Esophagus squamous epithelium (tissue), 5 donors: ENCODE data around the gene DENND4B. TPM values are rescaled to one million over a fixed set of nuclear protein-coding genes. Genes with fewer than 3 reads are reported as not detected.

ENCODE experiments used
- DNase-seq: peaks from one replicate; lab custom pipeline; 2025; lab: John Stamatoyannopoulos, UW
- H3K27ac ChIP-seq, 4 donors: fragments of 200-600 bp; sonication (generic); one replicate each; pipeline ENCODE4 v1.5.1; 2016 to 2019; ENCODE audit warnings: mild to moderate bottlenecking in 1 of 4
- H3K27me3 ChIP-seq, 4 donors: fragments of 200-600 bp; sonication (generic); 1 replicate in 3 of 4; 2 replicates in 1 of 4; pipeline versions ENCODE4 v1.5.1 to v1.6.0; 2017 to 2021; ENCODE audit warnings: antibody characterized with exemption in 1 of 4
- H3K36me3 ChIP-seq, 3 donors: fragments of 200-600 bp; sonication (generic); one replicate each; pipeline ENCODE4 v1.5.1; 2016 to 2019
- H3K4me1 ChIP-seq, 3 donors: fragments of 200-600 bp; sonication (generic); one replicate each; pipeline ENCODE4 v1.5.1; 2017 to 2019
- H3K4me3 ChIP-seq, 4 donors: fragments of 200-600 bp; sonication (generic); 1 replicate in 3 of 4; 2 replicates in 1 of 4; pipeline ENCODE4 v1.5.1; 2016 to 2019; ENCODE audit warnings: mild to moderate bottlenecking in 2 of 4, moderate library complexity in 1 of 4
- H3K9me3 ChIP-seq, 3 donors: fragments of 200-600 bp; sonication (generic); one replicate each; pipeline ENCODE4 v1.5.1; 2016 to 2019
- POLR2A ChIP-seq, 4 donors: fragments of 450-650 bp; IDR thresholded peaks; one replicate each; pipeline ENCODE4 v1.6.1; 2017; ENCODE audit warnings: antibody characterized with exemption in 4 of 4, mild to moderate bottlenecking in 4 of 4, moderate library complexity in 3 of 4
- WGBS, 2 donors: methylation state at CpG; one replicate each; pipeline ENCODE4 v1.1.5; 2018; 5-methylcytosine and 5-hydroxymethylcytosine counted together
- intact Hi-C: fragments of 100-400 bp; cut with DNase I; formaldehyde crosslinking; loops from one replicate; pipeline ENCODE4 v1.15.0; 2022
- total RNA-seq, 4 donors: library from RNA; depleted of rRNA; stranded (reverse); fragments of >200 nt; gene quantifications; one replicate each; pipeline ENCODE4 v1.1.0, GENCODE V29; 2016
- TF ChIP-seq, protein P1 (sequence below), 6 experiments: fragments of 450-650 bp in 4 of 6; fragments of 200-600 bp in 2 of 6; sonication (generic) in 2 of 6; IDR thresholded peaks; one replicate each; pipeline ENCODE4 v1.5.1; 2016 to 2019; ENCODE audit warnings: antibody characterized with exemption in 6 of 6, mild to moderate bottlenecking in 4 of 6, moderate library complexity in 4 of 6
- donor health status: DM: yes; HTN: yes; CAD: no.

DENND4B gene
- total RNA-seq, 4 donors from 2014 or later, result 5.9 to 31.7 (median 14.1) TPM

DNA sequence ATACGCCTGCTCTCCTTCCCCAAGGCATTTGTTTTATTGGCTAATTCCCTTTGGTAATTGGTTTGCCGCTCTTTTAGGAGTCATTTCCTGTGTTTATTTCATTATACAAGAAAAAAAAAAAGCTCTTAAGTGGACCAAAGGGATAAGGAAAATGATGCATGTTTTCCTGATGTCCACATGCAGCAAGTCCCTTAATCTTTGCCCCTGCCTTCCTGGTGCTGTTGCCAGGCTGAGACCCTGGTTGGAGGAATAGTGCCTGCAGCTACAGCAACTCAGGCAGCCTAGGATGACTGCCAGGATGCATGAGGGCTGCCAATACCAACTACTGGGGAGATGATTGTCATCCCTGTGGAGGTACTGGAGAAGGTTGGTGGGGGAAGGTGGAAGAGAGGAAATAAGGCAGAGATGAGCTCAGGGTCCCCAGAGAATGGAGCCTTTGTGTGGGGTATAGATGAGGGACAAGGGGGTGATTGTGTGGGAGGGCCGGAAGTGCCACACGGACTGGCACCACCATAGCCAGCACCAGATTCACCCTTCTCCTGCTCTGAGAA, 17.7 kb downstream of the DENND4B start:
- intact Hi-C loops, result no loop called here
- H3K27ac ChIP-seq, result peak overlapping the region in 2 of 4 donors; percentile 7 to 33
- H3K36me3 ChIP-seq, result peaks cover 10 to 50% (median 23%) of the 10 kb centered on the region in 3 donors
- H3K4me3 ChIP-seq, result no peak overlapping the region
- peaks cover 3 to 22% (median 5%) of the 10 kb centered on the region in 3 donors for H3K4me1 ChIP-seq
- WGBS, 2 donors, result 66 to 68% methylated on average over 4 of the region's 4 CpGs
- no peaks in the 10 kb centered on the region for H3K27me3 ChIP-seq
- H3K9me3 ChIP-seq, result no peaks in the 10 kb centered on the region
- no peak for TF ChIP-seq POLR2A (IDR thresholded peaks at IDR 0.05)
- TF ChIP-seq, protein P1, sequence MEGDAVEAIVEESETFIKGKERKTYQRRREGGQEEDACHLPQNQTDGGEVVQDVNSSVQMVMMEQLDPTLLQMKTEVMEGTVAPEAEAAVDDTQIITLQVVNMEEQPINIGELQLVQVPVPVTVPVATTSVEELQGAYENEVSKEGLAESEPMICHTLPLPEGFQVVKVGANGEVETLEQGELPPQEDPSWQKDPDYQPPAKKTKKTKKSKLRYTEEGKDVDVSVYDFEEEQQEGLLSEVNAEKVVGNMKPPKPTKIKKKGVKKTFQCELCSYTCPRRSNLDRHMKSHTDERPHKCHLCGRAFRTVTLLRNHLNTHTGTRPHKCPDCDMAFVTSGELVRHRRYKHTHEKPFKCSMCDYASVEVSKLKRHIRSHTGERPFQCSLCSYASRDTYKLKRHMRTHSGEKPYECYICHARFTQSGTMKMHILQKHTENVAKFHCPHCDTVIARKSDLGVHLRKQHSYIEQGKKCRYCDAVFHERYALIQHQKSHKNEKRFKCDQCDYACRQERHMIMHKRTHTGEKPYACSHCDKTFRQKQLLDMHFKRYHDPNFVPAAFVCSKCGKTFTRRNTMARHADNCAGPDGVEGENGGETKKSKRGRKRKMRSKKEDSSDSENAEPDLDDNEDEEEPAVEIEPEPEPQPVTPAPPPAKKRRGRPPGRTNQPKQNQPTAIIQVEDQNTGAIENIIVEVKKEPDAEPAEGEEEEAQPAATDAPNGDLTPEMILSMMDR (IDR thresholded peaks at IDR 0.05), result no peak
- DNase-seq, result no peak

DNA sequence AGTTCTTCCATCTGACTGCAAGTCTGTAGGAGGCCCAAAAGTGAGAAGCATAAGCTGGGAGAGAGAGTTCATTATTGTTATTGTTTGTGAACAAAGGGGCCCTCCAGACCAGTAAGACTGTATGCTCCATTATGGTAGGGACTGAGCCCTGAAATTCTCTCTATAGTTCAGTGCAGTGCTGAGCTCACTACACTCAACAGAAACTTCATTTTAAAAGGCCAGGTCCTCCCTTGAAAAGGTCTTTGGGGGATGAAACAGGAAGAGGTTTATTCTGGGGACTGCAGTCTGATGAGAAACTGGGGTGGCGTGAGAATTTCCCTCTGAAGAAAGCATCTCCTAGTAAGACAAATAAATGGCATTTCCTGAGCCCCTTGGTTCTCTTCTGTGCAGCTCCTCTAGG, 18.3 kb downstream of the DENND4B start:
- intact Hi-C loops, result no loop called here
- 60 to 80% methylated on average over 1 of the region's 1 CpG for WGBS, 2 donors

DNA sequence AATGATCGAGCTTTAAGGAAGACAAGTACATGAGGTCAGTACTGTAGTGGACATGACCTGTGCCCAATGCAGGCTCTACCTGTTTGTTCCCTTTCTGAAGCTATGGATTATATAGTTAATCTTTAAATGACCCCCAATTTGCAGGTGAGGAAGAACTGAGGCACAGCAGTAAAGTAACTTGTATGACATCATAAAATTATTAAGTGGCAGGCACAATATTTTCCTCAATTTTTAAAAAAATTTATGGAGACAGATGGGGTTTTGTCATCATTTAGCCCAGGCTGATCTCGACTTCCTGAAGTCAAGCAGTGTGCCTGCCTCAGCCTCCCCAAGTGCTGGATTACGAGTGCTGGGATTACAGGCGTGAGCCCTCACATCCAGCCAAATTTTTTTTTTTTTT, 20.1 kb downstream of the DENND4B start:
- no peaks in the 10 kb centered on the region for H3K27me3 ChIP-seq
- no peak for DNase-seq
- no peak overlapping the region for H3K4me3 ChIP-seq
- 69 to 87% methylated on average over 4 of the region's 4 CpGs for WGBS, 2 donors
- H3K4me1 ChIP-seq, result peaks cover 8 to 34% (median 8%) of the 10 kb centered on the region in 3 donors
- H3K9me3 ChIP-seq, result no peaks in the 10 kb centered on the region
- TF ChIP-seq POLR2A (IDR thresholded peaks at IDR 0.05), result no peak
- TF ChIP-seq, protein P1 (IDR thresholded peaks at IDR 0.05), result no peak
- no peak overlapping the region for H3K27ac ChIP-seq
- peaks cover 0 to 25% (median 5%) of the 10 kb centered on the region in 3 donors for H3K36me3 ChIP-seq
- intact Hi-C loops, result no loop called here

More for the DNA sequence above, 18.3 kb downstream of the DENND4B start:
- TF ChIP-seq, protein P1 (IDR thresholded peaks at IDR 0.05), result no peak
- TF ChIP-seq POLR2A (IDR thresholded peaks at IDR 0.05), result no peak
- Histone ChIP-seq H3K4me3 (no peak overlapping the region), H3K27me3 (no peaks in the 10 kb centered on the region), H3K4me1 (peaks cover 6 to 27% (median 8%) of the 10 kb centered on the region in 3 donors), H3K27ac (no peak overlapping the region), H3K9me3 (no peaks in the 10 kb centered on the region), H3K36me3 (peaks cover 5 to 44% (median 17%) of the 10 kb centered on the region in 3 donors)
- no peak for DNase-seq

DNA sequence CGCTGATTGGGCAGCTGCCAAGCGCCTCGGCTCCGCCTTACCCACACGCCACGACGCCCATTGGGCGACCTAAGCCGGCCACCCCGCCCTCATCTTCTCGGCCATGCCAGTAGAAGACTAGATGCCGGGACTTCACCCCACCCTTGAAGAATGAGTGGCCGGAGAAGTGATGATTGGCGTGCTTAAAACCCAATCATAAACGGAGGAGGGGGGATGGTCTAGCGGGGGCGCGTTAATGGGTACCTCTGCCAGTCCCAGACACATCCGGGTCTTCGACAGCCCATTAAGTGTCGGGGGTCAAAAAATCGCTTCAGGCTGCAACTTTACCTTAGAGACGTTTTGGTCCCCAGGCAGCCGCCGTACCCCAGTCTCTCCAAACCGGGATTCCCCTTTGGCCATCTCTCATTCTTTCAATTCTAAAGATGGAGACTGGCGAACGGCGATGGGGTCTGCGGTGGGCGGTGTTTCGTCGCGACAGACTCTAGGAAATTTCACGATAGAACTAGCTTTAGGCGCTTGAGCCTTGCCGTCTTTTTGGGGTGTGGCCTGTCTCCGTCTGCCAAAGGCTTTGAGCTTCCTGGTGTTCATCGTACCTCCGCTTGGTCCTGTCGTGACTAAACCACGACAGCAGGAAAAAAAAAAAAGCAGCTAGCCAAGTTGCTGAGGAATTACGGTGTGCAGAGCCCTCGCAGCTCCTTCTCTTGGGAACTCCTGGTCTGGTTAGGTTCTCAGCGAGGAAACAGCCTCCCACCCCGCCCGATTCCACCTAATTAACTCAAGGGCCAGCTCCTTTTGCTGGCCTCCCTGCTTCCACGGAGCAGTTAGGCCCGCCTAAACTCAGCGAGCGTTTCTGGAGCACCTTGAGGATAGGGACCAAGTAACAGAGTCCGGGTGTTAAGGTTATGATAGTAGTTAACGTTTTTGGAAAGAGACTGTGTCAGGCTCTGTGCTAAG, 23.3 kb downstream of the DENND4B start, which contains the start of gene GATAD2B:
Gene GATAD2B (minus strand): TSS at position 1 of the 954 bp plus-strand sequence. CDS start 94,625 bp downstream, outside the sequence.
- WGBS, 2 donors, result 0 to 2% methylated on average over 32 to 35 of the region's 53 CpGs

More for the DNA sequence above, 23.3 kb downstream of the DENND4B start, which contains the start of gene GATAD2B:
- intact Hi-C loops, result no loop called here
- peak; percentile 97 for DNase-seq
- Histone ChIP-seq H3K4me1 (peaks cover 26 to 53% (median 30%) of the 10 kb centered on the region in 3 donors), H3K27me3 (no peaks in the 10 kb centered on the region), H3K27ac (peak within 1 kb of the TSS; percentile 86 to 97 (median 91)), H3K36me3 (no peaks in the 10 kb centered on the region), H3K9me3 (no peaks in the 10 kb centered on the region), H3K4me3 (peak within 1 kb of the TSS; percentile 65 to 95 (median 84))
- TF ChIP-seq, protein P1 (IDR thresholded peaks at IDR 0.05), result peak in 1 of 6 experiments; percentile 5
- peak in 2 of 4 donors; percentile 15 to 64 for TF ChIP-seq POLR2A (IDR thresholded peaks at IDR 0.05)
